ENCODE data around the gene PRSS56. TPM values are rescaled to one million over a fixed set of nuclear protein-coding genes. Genes with fewer than 3 reads are reported as not detected.

The PRSS56 gene
- total RNA-seq, 1 donor from 2014 or later: not detected

DNA sequence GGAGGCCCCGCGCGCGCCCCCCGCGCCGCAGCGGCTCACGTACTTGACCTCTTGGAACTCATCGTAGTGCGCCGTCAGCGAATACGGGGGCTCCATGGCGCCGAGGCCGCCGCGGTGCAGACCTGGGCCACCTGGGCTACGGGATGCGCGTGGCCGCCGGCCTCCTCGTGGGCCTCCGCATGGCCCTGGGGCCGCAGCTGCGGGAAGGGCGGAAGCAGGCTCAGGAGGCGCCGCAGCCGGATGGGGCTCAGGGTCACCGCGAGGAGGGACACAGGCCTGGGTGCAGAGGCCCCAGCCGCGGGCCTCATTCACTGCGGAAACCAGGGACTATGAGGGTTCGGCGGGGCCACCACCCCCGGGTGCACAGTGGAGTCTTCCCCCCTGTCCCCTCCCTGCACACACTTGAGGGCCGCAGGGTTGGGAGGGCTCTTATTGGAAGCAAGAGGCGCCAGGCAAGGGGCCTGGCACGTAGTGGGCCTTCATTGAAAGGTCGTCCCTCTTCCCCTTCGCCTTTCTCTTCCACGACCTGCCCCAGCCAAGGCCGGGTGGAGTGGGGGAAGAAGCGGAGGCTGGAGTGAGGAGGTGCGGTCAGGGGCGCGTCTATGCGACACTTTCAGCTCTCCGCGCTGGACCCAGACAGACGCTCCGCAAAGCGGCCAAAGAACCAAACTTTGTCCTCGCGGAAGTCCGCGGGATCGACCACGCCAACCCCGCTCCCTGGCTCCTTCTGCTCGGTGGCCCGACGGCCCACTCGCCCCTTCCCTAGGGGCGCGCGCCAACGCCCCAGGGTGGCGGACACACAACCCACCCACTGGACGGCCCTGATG is 33.4 kb upstream of the PRSS56 start:
- H3K27me3 Mint-ChIP-seq (ENCODE audit: low read depth, unreplicated experiment): peaks cover 69% of the 10 kb centered on the region
- DNase-seq (ENCODE audit: low read depth): no peak
- H3K4me1 ChIP-seq (ENCODE audit: insufficient read depth, low read length): no peaks in the 10 kb centered on the region
- H3K4me1 Mint-ChIP-seq (ENCODE audit: low read depth, unreplicated experiment): no peaks in the 10 kb centered on the region
- H4K20me1 ChIP-seq (ENCODE audit: insufficient read depth, low read length): no peaks in the 10 kb centered on the region
- no peak overlapping the region for H3K4me3 Mint-ChIP-seq (ENCODE audit: unreplicated experiment)
- H3K36me3 ChIP-seq (ENCODE audit: insufficient read depth, low read length): no peaks in the 10 kb centered on the region
- TF ChIP-seq, protein P1, sequence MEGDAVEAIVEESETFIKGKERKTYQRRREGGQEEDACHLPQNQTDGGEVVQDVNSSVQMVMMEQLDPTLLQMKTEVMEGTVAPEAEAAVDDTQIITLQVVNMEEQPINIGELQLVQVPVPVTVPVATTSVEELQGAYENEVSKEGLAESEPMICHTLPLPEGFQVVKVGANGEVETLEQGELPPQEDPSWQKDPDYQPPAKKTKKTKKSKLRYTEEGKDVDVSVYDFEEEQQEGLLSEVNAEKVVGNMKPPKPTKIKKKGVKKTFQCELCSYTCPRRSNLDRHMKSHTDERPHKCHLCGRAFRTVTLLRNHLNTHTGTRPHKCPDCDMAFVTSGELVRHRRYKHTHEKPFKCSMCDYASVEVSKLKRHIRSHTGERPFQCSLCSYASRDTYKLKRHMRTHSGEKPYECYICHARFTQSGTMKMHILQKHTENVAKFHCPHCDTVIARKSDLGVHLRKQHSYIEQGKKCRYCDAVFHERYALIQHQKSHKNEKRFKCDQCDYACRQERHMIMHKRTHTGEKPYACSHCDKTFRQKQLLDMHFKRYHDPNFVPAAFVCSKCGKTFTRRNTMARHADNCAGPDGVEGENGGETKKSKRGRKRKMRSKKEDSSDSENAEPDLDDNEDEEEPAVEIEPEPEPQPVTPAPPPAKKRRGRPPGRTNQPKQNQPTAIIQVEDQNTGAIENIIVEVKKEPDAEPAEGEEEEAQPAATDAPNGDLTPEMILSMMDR (IDR thresholded peaks at IDR 0.05; ENCODE audit: insufficient read depth, low read depth, low read length): no peak
- TF ChIP-seq EZH2 (IDR thresholded peaks at IDR 0.05; ENCODE audit: insufficient read depth, low read length): peak; percentile 59
- no peaks in the 10 kb centered on the region for H3K9me3 ChIP-seq (ENCODE audit: insufficient read depth, low read depth, low read length)
- no peaks in the 10 kb centered on the region for H3K79me2 ChIP-seq (ENCODE audit: insufficient read depth, low read length)
- H3K27ac Mint-ChIP-seq (ENCODE audit: unreplicated experiment): no peak overlapping the region
- H3K9ac ChIP-seq (ENCODE audit: low read length): no peak overlapping the region
- FAIRE-seq: no peak
- H3K9me3 Mint-ChIP-seq (ENCODE audit: unreplicated experiment): peaks cover 5% of the 10 kb centered on the region
- peak overlapping the region; percentile 44 for H3K4me2 ChIP-seq (ENCODE audit: low read length)
- H3K4me3 ChIP-seq (ENCODE audit: insufficient read depth, low read depth, low read length): no peak overlapping the region
- peaks cover 36% of the 10 kb centered on the region for H3K27me3 ChIP-seq (ENCODE audit: insufficient read depth, low read length)
- H3K27ac ChIP-seq (ENCODE audit: low read depth, low read length): no peak overlapping the region
- peaks cover 2% of the 10 kb centered on the region for H3K36me3 Mint-ChIP-seq (ENCODE audit: low read depth, unreplicated experiment)
- no peak overlapping the region for H2AFZ ChIP-seq (ENCODE audit: low read depth, low read length)

DNA sequence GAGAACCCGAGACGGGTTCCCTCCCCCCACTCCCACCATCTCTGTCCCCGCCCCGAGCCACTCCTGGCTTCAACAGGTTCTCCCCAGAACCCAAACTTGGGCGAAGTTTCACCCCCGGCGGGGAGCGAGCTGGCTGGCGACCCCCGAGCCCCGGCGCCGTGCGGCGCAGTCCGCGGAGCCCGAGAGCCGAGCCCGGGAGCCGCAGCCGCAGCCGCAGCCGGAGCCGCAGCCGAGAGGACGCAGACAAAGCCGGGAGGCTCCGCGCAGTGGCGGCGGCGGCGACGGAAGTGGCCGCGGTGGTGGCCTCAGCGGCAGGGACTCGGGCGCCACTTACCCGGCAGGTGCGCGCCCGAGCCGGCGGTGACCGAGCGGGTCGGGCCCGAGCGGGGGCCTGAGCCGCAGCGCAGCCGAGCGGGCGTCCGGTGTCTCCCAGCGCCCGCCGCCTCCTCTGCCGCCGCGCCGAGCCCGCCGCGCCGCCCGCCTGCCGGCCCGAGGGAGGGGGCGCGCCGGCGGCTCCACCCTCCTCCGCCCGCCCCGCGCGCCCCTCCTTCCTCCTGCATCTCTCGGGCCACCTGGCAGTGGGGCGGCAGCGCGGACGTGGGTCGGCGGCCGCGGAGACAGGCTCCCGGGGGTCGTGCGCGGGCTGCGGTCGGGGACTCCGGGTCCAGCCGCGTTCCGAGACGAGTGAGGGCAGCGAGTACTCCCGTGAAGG is 32.6 kb upstream of the PRSS56 start, which contains the start of gene ECEL1:
Gene ECEL1 (minus strand): TSS at position 450 of the 712 bp plus-strand sequence. CDS start 1,181 bp downstream, outside the sequence.
- no peak within 1 kb of the TSS for H3K9ac ChIP-seq (ENCODE audit: low read length)
- H3K4me1 Mint-ChIP-seq (ENCODE audit: low read depth, unreplicated experiment): no peaks in the 10 kb centered on the region
- DNase-seq (ENCODE audit: low read depth) (no peak), FAIRE-seq (no peak)
- H3K4me1 ChIP-seq (ENCODE audit: insufficient read depth, low read length): no peaks in the 10 kb centered on the region
- H3K9me3 ChIP-seq (ENCODE audit: insufficient read depth, low read depth, low read length): no peaks in the 10 kb centered on the region
- H3K9me3 Mint-ChIP-seq (ENCODE audit: unreplicated experiment): peaks cover 5% of the 10 kb centered on the region
- H3K27ac ChIP-seq (ENCODE audit: low read depth, low read length): no peak within 1 kb of the TSS
- no peak within 1 kb of the TSS for H2AFZ ChIP-seq (ENCODE audit: low read depth, low read length)
- H3K4me3 Mint-ChIP-seq (ENCODE audit: unreplicated experiment): no peak within 1 kb of the TSS
- no peak within 1 kb of the TSS for H3K4me3 ChIP-seq (ENCODE audit: insufficient read depth, low read depth, low read length)
- H3K4me2 ChIP-seq (ENCODE audit: low read length): peak within 1 kb of the TSS; percentile 44
- no peaks in the 10 kb centered on the region for H3K79me2 ChIP-seq (ENCODE audit: insufficient read depth, low read length)
- no peaks in the 10 kb centered on the region for H3K36me3 ChIP-seq (ENCODE audit: insufficient read depth, low read length)
- peaks cover 71% of the 10 kb centered on the region for H3K27me3 Mint-ChIP-seq (ENCODE audit: low read depth, unreplicated experiment)
- H3K36me3 Mint-ChIP-seq (ENCODE audit: low read depth, unreplicated experiment): peaks cover 2% of the 10 kb centered on the region
- H3K27ac Mint-ChIP-seq (ENCODE audit: unreplicated experiment): no peak within 1 kb of the TSS
- H3K27me3 ChIP-seq (ENCODE audit: insufficient read depth, low read length): peaks cover 36% of the 10 kb centered on the region
- TF ChIP-seq, protein P1 (IDR thresholded peaks at IDR 0.05; ENCODE audit: insufficient read depth, low read depth, low read length): no peak
- peak; percentile 22 for TF ChIP-seq EZH2 (IDR thresholded peaks at IDR 0.05; ENCODE audit: insufficient read depth, low read length)
- H4K20me1 ChIP-seq (ENCODE audit: insufficient read depth, low read length): no peaks in the 10 kb centered on the region
